Measurements from ENCODE around the gene SPTAN1. TPM values are rescaled to one million over a fixed set of nuclear protein-coding genes. Genes with fewer than 3 reads are reported as not detected.

SPTAN1 gene
- total and polyA plus RNA-seq, 8 donors = 288 to 404 (median 327) TPM

- peaks cover 0 to 6% of the 10 kb centered on the region in 2 donors for H3K36me3 ChIP-seq
- DNase-seq (peak; percentile 71 to 86 (median 81)), ATAC-seq (peak; percentile 88)
- no peak overlapping the region for H3K4me3 ChIP-seq
- intact Hi-C loops (cut with DNase I) = no loop called here
- TF ChIP-seq CTCF (IDR thresholded peaks at IDR 0.05) = no peak
- H3K9me3 ChIP-seq = no peaks in the 10 kb centered on the region
- peak overlapping the region; percentile 72 to 85 for H3K27ac ChIP-seq
- H3K4me1 ChIP-seq = peaks cover 40 to 59% of the 10 kb centered on the region in 2 donors
- no peaks in the 10 kb centered on the region for H3K27me3 ChIP-seq
Measured at GRCh38 chr9:128558431-128559310, 6.3 kb downstream of the SPTAN1 start.

GRCh38 chr9:128565578-128565977 lies 13.2 kb downstream of the SPTAN1 start:
- ATAC-seq = no peak
- no peak for DNase-seq
- no peaks in the 10 kb centered on the region for H3K27me3 ChIP-seq
- peak overlapping the region in 1 of 2 donors; percentile 50 for H3K27ac ChIP-seq
- TF ChIP-seq CTCF (IDR thresholded peaks at IDR 0.05) = no peak
- intact Hi-C loops (cut with DNase I) = no loop called here
- no peaks in the 10 kb centered on the region for H3K9me3 ChIP-seq
- no peak overlapping the region for H3K4me3 ChIP-seq
- H3K36me3 ChIP-seq = peaks cover 11 to 46% of the 10 kb centered on the region in 2 donors
- H3K4me1 ChIP-seq = peaks cover 0 to 3% of the 10 kb centered on the region in 2 donors

- no peak for TF ChIP-seq CTCF (IDR thresholded peaks at IDR 0.05)
- no peak overlapping the region for H3K27ac ChIP-seq
- intact Hi-C loops (cut with DNase I) = no loop called here
- DNase-seq (no peak), ATAC-seq (no peak)
- H3K4me1 ChIP-seq = peaks cover 0 to 3% of the 10 kb centered on the region in 2 donors
- no peaks in the 10 kb centered on the region for H3K9me3 ChIP-seq
- no peaks in the 10 kb centered on the region for H3K27me3 ChIP-seq
- H3K4me3 ChIP-seq = no peak overlapping the region
- H3K36me3 ChIP-seq = peaks cover 11 to 68% of the 10 kb centered on the region in 2 donors
Measured at GRCh38 chr9:128568470-128569078, 16.2 kb downstream of the SPTAN1 start.

- Histone ChIP-seq H3K27me3 (no peaks in the 10 kb centered on the region), H3K36me3 (peaks cover 7 to 96% of the 10 kb centered on the region in 2 donors), H3K27ac (no peak overlapping the region), H3K4me1 (peaks cover 4 to 9% of the 10 kb centered on the region in 2 donors), H3K4me3 (no peak overlapping the region), H3K9me3 (no peaks in the 10 kb centered on the region)
- DNase-seq (no peak), ATAC-seq (peak; percentile 87)
- intact Hi-C loops (cut with DNase I) = no loop called here
- TF ChIP-seq CTCF (IDR thresholded peaks at IDR 0.05) = no peak
Measured at GRCh38 chr9:128575469-128575868, 23.1 kb downstream of the SPTAN1 start.

GRCh38 chr9:128575916-128576315 lies 23.5 kb downstream of the SPTAN1 start:
- peaks cover 7 to 96% of the 10 kb centered on the region in 2 donors for H3K36me3 ChIP-seq
- no peak for TF ChIP-seq CTCF (IDR thresholded peaks at IDR 0.05)
- intact Hi-C loops (cut with DNase I) = no loop called here
- ATAC-seq (no peak), DNase-seq (no peak)
- no peaks in the 10 kb centered on the region for H3K27me3 ChIP-seq
- peaks cover 4 to 9% of the 10 kb centered on the region in 2 donors for H3K4me1 ChIP-seq
- H3K9me3 ChIP-seq = no peaks in the 10 kb centered on the region
- no peak overlapping the region for H3K27ac ChIP-seq
- no peak overlapping the region for H3K4me3 ChIP-seq
